HG03558 (cell line): ENCODE results near the gene ADH1C.
"Not testable (repeated sequence)": the region's sequence is repeated elsewhere in the genome, so short reads cannot be mapped to it uniquely, and the experiment has no call there.

Source experiments
- ATAC-seq: cut with Tn5 transposase; IDR thresholded peaks from one replicate; pipeline ENCODE4 v1.9.1; 2021; ENCODE audit warnings: moderate number of reproducible peaks; ENCODE audit not compliant: unreplicated experiment; ENCODE audit errors: extremely low read depth

Gene ADH1C

GRCh38 chr4:99352602-99353537 is at the start of gene ADH1C:
ADH1C (minus strand) TSS chr4:99352746; CDS start chr4:99352675, 71 bp downstream.
- no peak for ATAC-seq

GRCh38 chr4:99400831-99401230 is 48.3 kb upstream of the ADH1C start:
- ATAC-seq: no peak

DNA sequence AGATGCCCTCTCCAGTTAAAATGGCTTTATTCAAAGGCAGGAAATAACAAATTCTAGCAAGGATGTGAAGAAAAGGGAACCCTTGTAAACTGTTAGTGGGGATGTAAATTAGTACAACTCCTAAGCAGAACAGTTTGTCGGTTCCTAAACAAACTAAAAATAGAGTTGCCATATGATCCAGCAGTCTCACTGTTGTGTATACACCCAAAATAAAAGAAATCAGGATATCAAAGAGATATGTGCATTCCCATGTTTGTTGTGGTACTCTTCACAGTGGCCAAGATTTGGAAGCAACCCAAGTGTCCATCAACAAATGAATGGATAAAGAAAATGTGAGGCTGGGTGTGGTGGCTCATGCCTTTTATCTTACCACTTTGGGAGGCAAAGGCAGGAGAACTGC is 46.5 kb upstream of the ADH1C start:
- no peak for ATAC-seq

- ATAC-seq: no peak
Observed at GRCh38 chr4:99395595-99396364, 43.2 kb upstream of the ADH1C start.

- ATAC-seq: no peak
Observed at GRCh38 chr4:99394896-99395295, 42.4 kb upstream of the ADH1C start.

GRCh38 chr4:99390055-99390454 is 37.5 kb upstream of the ADH1C start:
- no peak for ATAC-seq

DNA sequence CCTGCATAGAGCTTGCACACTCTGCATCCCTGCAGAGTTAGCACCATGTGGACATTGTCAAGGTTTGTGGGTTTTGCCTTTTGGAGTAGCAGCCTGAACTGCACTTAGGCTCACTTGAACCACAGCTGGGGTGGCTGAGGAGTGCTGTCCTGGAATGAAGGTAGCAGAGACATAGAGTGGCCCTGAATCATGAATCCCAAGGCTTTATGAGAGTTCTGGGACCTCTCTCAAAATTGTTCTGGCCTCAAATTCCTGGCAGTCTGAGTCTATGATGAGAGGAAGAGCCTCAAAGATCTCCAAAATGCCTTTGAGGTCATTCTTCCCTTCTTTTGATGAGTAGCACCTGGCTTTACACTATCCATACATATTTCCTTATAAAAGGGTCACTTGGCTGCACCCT is 37.1 kb upstream of the ADH1C start:
- ATAC-seq: no peak

DNA sequence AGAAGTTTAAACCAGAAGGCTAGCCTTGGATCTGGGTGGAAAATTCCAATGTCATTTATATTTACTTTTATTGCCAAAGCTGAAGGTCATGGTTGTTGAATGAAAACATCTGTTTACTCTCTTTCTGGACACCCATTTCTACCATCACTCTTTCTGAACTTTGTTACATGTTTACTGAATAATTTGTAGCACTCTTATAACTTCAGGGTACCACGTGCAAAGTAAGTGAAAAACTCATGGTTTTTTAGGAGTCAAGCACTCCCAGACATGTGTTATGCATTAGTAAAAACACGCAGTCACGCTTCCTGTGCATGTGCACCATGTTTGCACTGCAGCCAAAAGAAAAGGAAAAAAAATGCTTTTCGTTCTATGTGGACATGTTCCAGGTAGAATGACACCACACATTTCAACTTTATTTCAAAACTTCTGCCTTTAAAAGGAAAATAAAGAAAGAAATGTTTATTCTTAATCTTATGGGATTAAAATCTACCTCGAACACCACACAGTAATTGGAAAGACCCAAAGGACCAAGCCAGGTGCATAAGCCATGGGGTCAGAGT is 31.4 kb upstream of the ADH1C start:
- ATAC-seq: no peak

DNA sequence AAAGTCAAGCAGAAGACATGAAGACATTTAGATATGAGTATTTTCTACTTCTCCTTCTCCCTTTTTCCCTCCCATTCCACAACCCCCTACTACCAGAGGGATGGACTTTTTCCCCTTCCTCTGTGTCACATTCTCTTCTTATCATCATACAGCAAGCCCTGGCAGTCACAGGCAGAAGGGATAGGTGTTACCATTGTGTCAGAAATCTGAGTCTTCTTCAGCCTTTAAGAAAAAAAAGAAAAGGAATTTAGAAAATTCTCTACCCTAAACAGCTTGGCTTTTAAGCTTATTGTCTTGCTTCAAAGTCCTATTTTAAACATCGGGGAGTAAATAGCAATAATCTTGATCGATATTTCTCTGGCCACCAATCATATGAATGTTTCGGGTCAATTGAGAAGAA is 30.9 kb upstream of the ADH1C start:
- ATAC-seq: no peak

DNA sequence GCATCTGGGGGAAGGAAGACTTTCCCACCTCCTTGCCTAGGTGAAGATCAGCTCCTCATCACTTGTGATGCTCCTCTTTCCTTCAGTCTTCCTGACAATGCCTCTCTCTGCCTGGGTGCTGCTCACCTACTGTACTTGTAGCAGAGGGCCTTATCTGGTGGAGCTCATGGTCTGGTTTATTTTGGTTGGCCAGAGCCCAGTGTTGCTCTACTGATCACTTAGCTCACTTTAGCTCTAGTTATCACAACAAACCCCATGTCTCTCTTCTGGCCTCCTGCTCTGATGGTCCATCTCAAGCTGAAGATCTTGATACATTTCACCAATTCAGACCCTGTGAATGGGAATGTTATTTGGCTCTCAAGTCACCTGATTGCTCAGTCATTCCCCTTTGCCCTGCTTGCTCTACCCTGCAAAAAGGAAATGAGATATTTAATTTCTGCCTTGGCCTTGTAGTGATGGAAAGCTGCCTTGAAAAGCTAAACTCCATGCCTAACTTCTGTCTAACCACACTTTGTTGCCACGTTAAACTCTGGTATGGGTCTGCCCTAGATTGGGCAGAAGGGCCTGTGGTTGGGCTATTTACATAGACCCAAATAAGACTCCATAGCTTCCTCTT is 30.3 kb upstream of the ADH1C start:
- no peak for ATAC-seq

DNA sequence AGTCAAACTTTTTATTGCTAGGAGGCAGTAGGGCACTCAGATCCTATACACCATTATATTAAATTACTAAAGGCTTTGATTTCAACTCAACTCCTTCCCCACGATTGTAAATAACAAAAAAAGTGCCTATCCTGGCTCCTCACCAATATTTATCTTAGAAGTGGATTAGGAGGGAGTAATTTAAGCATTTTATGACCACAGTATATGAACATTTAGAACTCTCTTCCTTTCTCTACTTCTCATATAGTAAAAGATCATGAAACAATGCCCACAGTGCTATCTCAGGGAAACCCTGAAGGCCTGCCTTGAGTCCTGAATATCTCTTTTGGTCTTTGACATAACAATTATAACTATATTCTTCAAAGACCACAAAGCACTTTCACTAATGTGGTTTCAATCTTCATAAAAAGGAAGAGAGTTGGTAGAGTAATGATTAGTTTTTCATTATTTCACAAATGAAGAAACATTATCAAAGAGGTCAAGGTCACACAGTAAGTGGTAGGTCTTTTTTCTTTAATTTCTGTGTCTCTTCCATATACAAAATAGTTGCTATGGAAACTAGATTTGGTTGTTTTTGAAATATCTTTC is 29.1 kb upstream of the ADH1C start:
- ATAC-seq: no peak

GRCh38 chr4:99379571-99379970 is 27.0 kb upstream of the ADH1C start:
- ATAC-seq: no peak

DNA sequence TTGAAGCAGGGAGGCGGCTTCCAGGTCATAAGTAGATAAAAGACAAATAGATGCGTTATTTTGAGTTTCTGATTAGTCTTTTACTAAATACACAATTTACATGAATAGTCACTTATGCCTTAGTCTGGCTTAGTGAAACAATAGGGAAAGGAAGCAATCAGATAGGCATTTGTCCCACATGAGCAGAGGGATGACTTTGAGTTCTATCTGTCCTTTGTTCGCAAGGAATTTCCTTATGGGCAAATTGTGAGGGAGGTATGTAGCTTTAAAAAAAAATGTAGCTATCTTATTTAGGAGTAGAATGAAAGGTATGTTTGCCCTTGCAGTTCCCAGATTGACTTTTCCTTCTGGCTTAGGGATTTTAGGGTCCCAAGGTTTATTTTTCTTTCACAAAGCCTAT is 26.3 kb upstream of the ADH1C start:
- no peak for ATAC-seq

DNA sequence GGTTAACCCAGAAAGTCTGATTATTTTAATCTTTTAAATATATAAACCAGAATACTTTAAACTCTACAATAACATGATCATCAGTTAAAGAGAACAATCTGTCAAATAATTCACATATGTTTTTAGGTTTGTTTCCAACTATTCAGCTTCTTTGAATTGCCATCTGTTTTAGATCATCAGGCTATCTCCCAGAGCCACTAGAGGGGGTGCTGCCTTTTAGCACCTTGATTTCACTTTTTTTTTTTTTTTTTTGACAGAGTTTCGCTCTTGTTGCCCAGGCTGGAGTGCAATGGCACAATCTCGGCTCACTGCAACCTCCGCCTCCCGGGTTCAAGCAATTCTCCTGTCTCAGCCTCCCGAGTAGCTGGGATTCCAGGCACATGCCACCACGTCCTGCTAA is 24.8 kb upstream of the ADH1C start:
- ATAC-seq: not testable (repeated sequence)

DNA sequence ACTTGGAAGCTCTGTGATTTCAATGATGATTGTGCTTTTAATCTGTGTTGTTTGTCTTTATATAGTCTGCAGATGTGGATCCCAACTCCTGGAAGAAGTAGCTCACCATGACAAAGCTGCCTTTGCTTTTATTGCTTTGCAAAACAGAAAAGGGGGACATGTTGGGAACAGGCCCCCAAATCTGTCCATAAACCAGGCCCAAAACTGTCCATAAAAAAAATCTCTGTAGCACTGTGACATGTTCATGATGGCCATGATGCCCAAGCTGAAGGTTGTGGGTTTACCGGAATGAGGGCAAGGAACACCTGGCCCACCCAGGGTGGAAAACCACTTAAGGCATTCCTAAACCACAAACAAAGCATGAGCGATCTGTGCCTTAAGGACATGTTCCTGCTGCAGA is 19.9 kb upstream of the ADH1C start:
- ATAC-seq: not testable (repeated sequence)

- ATAC-seq: not testable (repeated sequence)
Observed at GRCh38 chr4:99367817-99368216, 15.3 kb upstream of the ADH1C start.

GRCh38 chr4:99366491-99366890 is 13.9 kb upstream of the ADH1C start:
- no peak for ATAC-seq

DNA sequence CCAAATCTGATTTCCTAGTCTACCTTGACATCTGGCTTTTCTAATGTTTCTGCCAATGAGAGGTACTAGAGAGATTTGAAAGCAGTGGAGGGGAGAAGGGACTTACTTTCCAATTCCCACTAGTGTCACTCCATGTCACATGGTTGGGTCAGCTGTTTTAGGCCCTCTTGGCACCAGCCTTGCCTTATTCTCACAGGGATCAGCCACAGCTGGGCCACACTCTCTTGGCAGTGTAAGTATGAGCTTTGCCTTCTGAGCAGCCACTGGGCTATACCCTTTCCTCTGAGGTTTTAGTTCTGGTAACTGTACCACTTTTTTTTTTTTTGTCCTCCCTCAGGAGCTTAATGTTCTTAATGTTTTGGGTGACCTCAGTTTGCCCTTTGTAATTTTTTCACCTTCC is 10.2 kb upstream of the ADH1C start:
- ATAC-seq: no peak

DNA sequence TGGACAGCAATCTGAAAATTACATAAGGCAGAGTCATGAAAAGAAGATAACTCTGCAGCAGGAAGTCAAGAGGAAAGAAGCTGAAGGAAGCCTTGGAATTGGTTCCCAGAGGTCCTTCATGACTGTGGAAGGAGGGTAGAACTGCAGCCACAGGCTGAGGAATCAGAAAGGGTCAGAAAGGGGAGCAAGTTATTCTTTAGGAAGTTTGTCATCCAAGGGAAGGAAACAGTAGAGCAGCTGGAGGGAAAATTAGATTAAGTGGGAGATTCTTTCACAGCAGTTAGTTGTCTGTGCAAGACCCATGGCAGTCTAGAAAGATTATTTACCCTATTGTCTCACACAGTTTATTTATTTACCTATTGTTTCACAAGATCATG is 9.3 kb upstream of the ADH1C start:
- ATAC-seq: no peak

DNA sequence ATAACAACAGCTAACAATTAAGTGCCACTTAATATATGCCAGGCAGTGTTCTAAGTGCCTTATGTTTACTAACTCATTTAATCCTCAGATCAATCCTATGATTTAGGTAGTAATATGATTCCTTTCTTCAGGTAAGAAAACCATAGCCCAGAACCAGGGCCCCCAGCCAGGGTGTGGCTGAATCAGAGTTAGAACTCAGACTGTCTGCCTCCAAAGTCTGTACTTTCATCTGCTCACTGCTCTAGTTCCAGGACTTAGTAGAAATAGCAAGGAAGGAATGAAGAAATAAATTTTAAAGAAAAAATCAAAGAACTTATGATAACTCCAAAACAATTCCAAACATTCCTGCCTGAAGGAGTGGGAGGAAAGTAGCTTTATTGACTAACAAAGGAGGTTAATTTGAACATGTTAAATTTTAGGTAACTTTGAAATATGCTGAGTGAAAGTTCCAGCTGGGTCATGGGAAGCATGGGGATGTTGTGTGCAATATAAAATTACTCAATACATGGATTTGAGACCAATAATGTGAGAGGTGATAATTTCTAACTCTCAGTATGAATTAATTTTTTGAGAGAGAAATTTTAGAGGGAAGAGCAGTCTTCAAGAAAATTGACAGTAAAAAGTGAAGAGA is 8.8 kb upstream of the ADH1C start:
- ATAC-seq: no peak
